GM19035 (cell line): ENCODE results near the gene EGLN1.
A peak's percentile ranks its signal among the peaks of the same experiment; 100 is the strongest.

Experiments used
- ATAC-seq: cut with Tn5 transposase; IDR thresholded peaks from one replicate; pipeline ENCODE4 v1.9.1; 2021; ENCODE audit not compliant: unreplicated experiment

Gene EGLN1

GRCh38 chr1:231334952-231335351, 87.1 kb downstream of the EGLN1 start:
- no peak for ATAC-seq

- ATAC-seq, result no peak
Observed at GRCh38 chr1:231334079-231334666, 87.9 kb downstream of the EGLN1 start.

- no peak for ATAC-seq
Observed at GRCh38 chr1:231332761-231333160, 89.3 kb downstream of the EGLN1 start.

GRCh38 chr1:231329483-231329882, 92.6 kb downstream of the EGLN1 start:
- no peak for ATAC-seq

- ATAC-seq, result no peak
Observed at GRCh38 chr1:231327617-231328016, 94.5 kb downstream of the EGLN1 start.

GRCh38 chr1:231326248-231326647, 95.8 kb downstream of the EGLN1 start:
- ATAC-seq, result no peak

- ATAC-seq, result no peak
Observed at GRCh38 chr1:231324660-231325059, 97.4 kb downstream of the EGLN1 start.

- no peak for ATAC-seq
Observed at GRCh38 chr1:231322880-231323530, 99.1 kb downstream of the EGLN1 start.

- ATAC-seq, result no peak
Observed at GRCh38 chr1:231319080-231319479, 103.0 kb downstream of the EGLN1 start.

GRCh38 chr1:231318568-231318967, 103.5 kb downstream of the EGLN1 start:
- ATAC-seq, result no peak

- ATAC-seq, result no peak
Observed at GRCh38 chr1:231318015-231318355, 104.1 kb downstream of the EGLN1 start.

- ATAC-seq, result no peak
Observed at GRCh38 chr1:231317306-231318014, 104.6 kb downstream of the EGLN1 start.

GRCh38 chr1:231315887-231316286, 106.2 kb downstream of the EGLN1 start:
- ATAC-seq, result peak; percentile 85
